KOPT-K1 (cell line): ENCODE data around the gene SCRN1.

Experiments
- H3K27ac ChIP-seq: fragments of 200-600 bp; sonication (generic); 2 replicates; pipeline ENCODE4 v1.5.1; 2016; ENCODE audit warnings: antibody characterized with exemption, mild to moderate bottlenecking, low read depth, low read length; ENCODE audit not compliant: poor library complexity, severe bottlenecking
- H3K36me3 ChIP-seq: fragments of 200-600 bp; sonication (generic); 2 replicates; pipeline ENCODE4 v1.5.1; 2017; ENCODE audit warnings: antibody characterized with exemption, mild to moderate bottlenecking, low read length, moderate library complexity; ENCODE audit not compliant: insufficient read depth
- H3K9me3 ChIP-seq: fragments of 200-600 bp; sonication (generic); 2 replicates; pipeline ENCODE4 v1.5.1; 2017; ENCODE audit warnings: antibody characterized with exemption, low read length, mild to moderate bottlenecking; ENCODE audit not compliant: insufficient read depth, poor library complexity, severe bottlenecking

Gene SCRN1

GRCh38 chr7:29884399-29885272 is 105.0 kb downstream of the SCRN1 start:
- Histone ChIP-seq H3K36me3 (no peaks in the 10 kb centered on the region), H3K27ac (no peak overlapping the region), H3K9me3 (no peaks in the 10 kb centered on the region)

GRCh38 chr7:29883462-29884398 is 105.9 kb downstream of the SCRN1 start:
- no peak overlapping the region for H3K27ac ChIP-seq
- no peaks in the 10 kb centered on the region for H3K36me3 ChIP-seq
- no peaks in the 10 kb centered on the region for H3K9me3 ChIP-seq

GRCh38 chr7:29882481-29882880 is 107.1 kb downstream of the SCRN1 start:
- no peaks in the 10 kb centered on the region for H3K36me3 ChIP-seq

GRCh38 chr7:29881724-29882123 is 107.9 kb downstream of the SCRN1 start:
- Histone ChIP-seq H3K36me3 (no peaks in the 10 kb centered on the region), H3K9me3 (no peaks in the 10 kb centered on the region), H3K27ac (no peak overlapping the region)

More at GRCh38 chr7:29882481-29882880, 107.1 kb downstream of the SCRN1 start:
- Histone ChIP-seq H3K9me3 (no peaks in the 10 kb centered on the region), H3K27ac (no peak overlapping the region)

- Histone ChIP-seq H3K27ac (no peak overlapping the region), H3K9me3 (no peaks in the 10 kb centered on the region)
These were observed 110.0 kb downstream of the SCRN1 start for GRCh38 chr7:29879609-29880008.

GRCh38 chr7:29878081-29878688 is 111.4 kb downstream of the SCRN1 start:
- Histone ChIP-seq H3K9me3 (no peaks in the 10 kb centered on the region), H3K27ac (no peak overlapping the region), H3K36me3 (no peaks in the 10 kb centered on the region)

More at GRCh38 chr7:29879609-29880008, 110.0 kb downstream of the SCRN1 start:
- H3K36me3 ChIP-seq = no peaks in the 10 kb centered on the region

- Histone ChIP-seq H3K9me3 (no peaks in the 10 kb centered on the region), H3K36me3 (no peaks in the 10 kb centered on the region), H3K27ac (no peak overlapping the region)
These were observed 112.4 kb downstream of the SCRN1 start for GRCh38 chr7:29877196-29877595.

GRCh38 chr7:29875741-29876140 is 113.9 kb downstream of the SCRN1 start:
- no peak overlapping the region for H3K27ac ChIP-seq
- no peaks in the 10 kb centered on the region for H3K9me3 ChIP-seq
- no peaks in the 10 kb centered on the region for H3K36me3 ChIP-seq

- Histone ChIP-seq H3K36me3 (no peaks in the 10 kb centered on the region), H3K9me3 (no peaks in the 10 kb centered on the region), H3K27ac (no peak overlapping the region)
These were observed 115.8 kb downstream of the SCRN1 start for GRCh38 chr7:29873644-29874294.

- Histone ChIP-seq H3K9me3 (no peaks in the 10 kb centered on the region), H3K36me3 (no peaks in the 10 kb centered on the region), H3K27ac (no peak overlapping the region)
These were observed 117.7 kb downstream of the SCRN1 start for GRCh38 chr7:29871787-29872398.
